Heart left ventricle (tissue), 16 donors: ENCODE measurements around the gene NDOR1. TPM values are rescaled to one million over a fixed set of nuclear protein-coding genes. Genes with fewer than 3 reads are reported as not detected.

Source experiments
- ATAC-seq, 4 donors: fragments of 200-7000 bp; cut with Tn5 transposase; one replicate each; pipeline ENCODE4 v1.9.1; 2020 to 2022; ENCODE audit warnings: moderate library complexity in 4 of 4, mild to moderate bottlenecking in 3 of 4, moderate number of reproducible peaks in 1 of 4
- DNase-seq, 5 donors: peaks; one replicate each; pipeline ENCODE4 v3.0.0-alpha.2; 2020
- H3K27ac ChIP-seq, 12 donors: fragments of 200-600 bp; sonication (generic) in 4 of 12; one replicate each; pipeline versions ENCODE4 v1.5.0 to v1.8.0; 2016 to 2022; ENCODE audit warnings: mild to moderate bottlenecking in 2 of 12
- H3K27me3 ChIP-seq, 9 donors: fragments of 200-600 bp; sonication (generic) in 2 of 9; one replicate each; pipeline versions ENCODE4 v1.5.1 to v1.8.0; 2016 to 2022; ENCODE audit warnings: mild to moderate bottlenecking in 3 of 9
- H3K36me3 ChIP-seq, 9 donors: fragments of 200-600 bp; sonication (generic) in 2 of 9; one replicate each; pipeline versions ENCODE4 v1.5.0 to v1.8.0; 2018 to 2022; ENCODE audit warnings: mild to moderate bottlenecking in 2 of 9
- H3K4me1 ChIP-seq, 12 donors: fragments of 200-600 bp; sonication (generic) in 4 of 12; one replicate each; pipeline versions ENCODE4 v1.5.0 to v1.8.0; 2016 to 2022; ENCODE audit warnings: mild to moderate bottlenecking in 3 of 12
- H3K4me3 ChIP-seq, 12 donors: fragments of 200-600 bp; sonication (generic) in 4 of 12; one replicate each; pipeline versions ENCODE4 v1.5.0 to v1.8.0; 2017 to 2022; ENCODE audit warnings: mild to moderate bottlenecking in 9 of 12, moderate library complexity in 4 of 12
- H3K9me3 ChIP-seq, 12 donors: fragments of 200-600 bp; sonication (generic) in 4 of 12; one replicate each; pipeline versions ENCODE4 v1.5.0 to v1.8.0; 2016 to 2022; ENCODE audit warnings: mild to moderate bottlenecking in 1 of 12
- POLR2A ChIP-seq, 2 donors: fragments of 450-650 bp; IDR thresholded peaks; one replicate each; pipeline ENCODE4 v1.6.1; 2017; ENCODE audit warnings: antibody characterized with exemption in 2 of 2, mild to moderate bottlenecking in 2 of 2, moderate library complexity in 2 of 2
- WGBS, 4 donors: extraction: QIAGEN DNeasy Blood & Tissue Kit in 2 of 4; methylation state at CpG; one replicate each; pipeline versions ENCODE4 v1.1.5 to v1.1.7; 2013 to 2018; 5-methylcytosine and 5-hydroxymethylcytosine counted together
- intact Hi-C, 10 donors: fragments of 100-400 bp; cut with DNase I; formaldehyde crosslinking; loops; one replicate each; pipeline versions ENCODE4 v1.11.1 to v1.14.2; 2022
- polyA plus RNA-seq, 2 donors: library from polyadenylated mRNA; stranded (reverse); fragments of 200-250 nt; gene quantifications; one replicate each; pipeline ENCODE4 v1.2.3, GENCODE V29; 2013
- total RNA-seq, 9 donors: library from RNA; depleted of rRNA in 2 of 9; stranded (reverse); fragments of >200 nt in 2 of 9; fragmentation: NEBNext Ultra II Directional in 3 of 9; extraction: Animal tissue kit (Norgen Biotek cat#: 25700) in 3 of 9; gene quantifications; one replicate each; pipeline versions ENCODE4 v1.1.0 to v1.2.4, GENCODE V29; 2016 to 2023
- TF ChIP-seq, protein P1 (sequence below), 12 donors: fragments of 200-600 bp; sonication (generic) in 4 of 12; IDR thresholded peaks; one replicate each; pipeline versions ENCODE4 v1.5.0 to v1.8.0; 2018 to 2022; ENCODE audit warnings: antibody characterized with exemption in 12 of 12, mild to moderate bottlenecking in 5 of 12
- donor health status: ischemic (EF 13 %, LVEDD 7.1; RV severe dilation, severe dysfunction).
- donor health status: healthy with polysubstance abuse.
- donor health status: DM: no; HTN: yes; CAD: no.
- donor health status: DM: no; HTN: no; CAD: no.
- donor health status: ischemic (EF 25% LVEDD 6.9; RV normal size, moderate dysfunction).
- donor health status: ischemic (EF 25% LVEDD 5.7; RV mildly dilated, moderate dysfunction).
- donor health status: healthy.
- donor health status: DM: yes; HTN: yes; CAD: no.
- donor health status: ischemic (EF 35%, LVEDD 5.7; RV mildly dilated, moderate dysfunction).
- donor health status: nonischemic (EF 11% LVEDD 7.7; RV severe dilation, severe dysfunction).
- donor health status: DM: yes; HTN: yes; CAD: no.
- donor health status: PGD.
- donor health status: ischemic (EF 29% LVEDD 5.4; RV normal size, mild dysfunction).
- donor health status: nonischemic (EF 23%, LVEDD 6.1; RV moderate dilation, normal function).

The NDOR1 gene
- total and polyA plus RNA-seq, 11 donors, result 4.5 to 9.6 (median 6.2) TPM

DNA sequence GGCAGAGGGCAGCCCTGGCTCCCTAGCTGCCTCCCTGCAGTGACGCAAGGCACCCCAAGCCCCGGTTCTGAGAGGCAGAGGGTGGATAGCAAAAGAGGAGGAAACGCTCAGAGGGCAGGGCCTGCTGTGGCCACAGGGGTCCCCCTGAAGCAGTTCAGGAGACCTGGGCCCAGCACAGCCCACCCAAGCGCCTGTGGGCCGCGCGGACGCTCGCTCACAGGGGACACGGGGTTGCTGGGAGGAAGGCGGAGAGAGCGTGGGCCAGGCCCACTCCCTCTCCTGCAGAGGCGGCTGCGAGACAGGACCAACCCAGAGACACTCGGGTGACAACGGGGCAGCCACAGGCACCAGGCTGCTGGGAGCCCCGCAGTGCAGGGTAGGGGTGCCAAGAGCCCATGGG, 25.7 kb upstream of the NDOR1 start:
- Histone ChIP-seq H3K4me1 (peaks cover 0 to 4% (median 0%) of the 10 kb centered on the region in 12 donors), H3K27ac (no peak overlapping the region), H3K36me3 (peaks cover 0 to 76% (median 60%) of the 10 kb centered on the region in 9 donors), H3K9me3 (no peaks in the 10 kb centered on the region), H3K27me3 (no peaks in the 10 kb centered on the region), H3K4me3 (no peak overlapping the region)
- WGBS, 4 donors, result 93 to 96% (median 95%) methylated on average over 12 to 17 of the region's 17 CpGs
- intact Hi-C loops, result loop anchor here in 4 of 10 donors (10.0 kb wide), 2 partner anchors 55 to 65 kb away; partner anchors contain the start of gene DPP7 (in 1 of the 4)
- ATAC-seq (peak in 1 of 4 donors; percentile 7), DNase-seq (no peak)
- TF ChIP-seq, protein P1, sequence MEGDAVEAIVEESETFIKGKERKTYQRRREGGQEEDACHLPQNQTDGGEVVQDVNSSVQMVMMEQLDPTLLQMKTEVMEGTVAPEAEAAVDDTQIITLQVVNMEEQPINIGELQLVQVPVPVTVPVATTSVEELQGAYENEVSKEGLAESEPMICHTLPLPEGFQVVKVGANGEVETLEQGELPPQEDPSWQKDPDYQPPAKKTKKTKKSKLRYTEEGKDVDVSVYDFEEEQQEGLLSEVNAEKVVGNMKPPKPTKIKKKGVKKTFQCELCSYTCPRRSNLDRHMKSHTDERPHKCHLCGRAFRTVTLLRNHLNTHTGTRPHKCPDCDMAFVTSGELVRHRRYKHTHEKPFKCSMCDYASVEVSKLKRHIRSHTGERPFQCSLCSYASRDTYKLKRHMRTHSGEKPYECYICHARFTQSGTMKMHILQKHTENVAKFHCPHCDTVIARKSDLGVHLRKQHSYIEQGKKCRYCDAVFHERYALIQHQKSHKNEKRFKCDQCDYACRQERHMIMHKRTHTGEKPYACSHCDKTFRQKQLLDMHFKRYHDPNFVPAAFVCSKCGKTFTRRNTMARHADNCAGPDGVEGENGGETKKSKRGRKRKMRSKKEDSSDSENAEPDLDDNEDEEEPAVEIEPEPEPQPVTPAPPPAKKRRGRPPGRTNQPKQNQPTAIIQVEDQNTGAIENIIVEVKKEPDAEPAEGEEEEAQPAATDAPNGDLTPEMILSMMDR (IDR thresholded peaks at IDR 0.05), result no peak

DNA sequence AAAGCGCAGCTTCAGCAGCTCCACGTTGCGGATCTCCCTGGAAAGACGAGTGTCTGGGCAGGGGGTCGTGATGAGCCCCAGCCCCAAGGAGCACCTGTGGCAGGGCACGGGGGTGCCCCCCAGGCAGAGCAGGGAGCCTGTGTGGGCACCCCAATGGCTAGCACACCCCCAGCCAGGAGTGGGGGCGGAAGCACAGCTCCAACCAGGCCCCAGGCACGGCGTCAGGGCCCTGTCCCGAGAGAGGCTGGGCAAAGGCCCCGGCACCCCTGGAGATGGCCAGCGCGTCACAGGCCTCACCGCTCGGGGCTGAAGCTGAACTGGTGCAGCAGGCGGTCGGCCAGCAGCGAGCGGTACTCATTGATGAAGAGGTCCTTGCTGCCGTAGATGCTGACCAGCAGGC, 25.0 kb upstream of the NDOR1 start:
- Histone ChIP-seq H3K36me3 (peaks cover 0 to 84% (median 62%) of the 10 kb centered on the region in 9 donors), H3K27ac (no peak overlapping the region), H3K4me3 (no peak overlapping the region), H3K27me3 (no peaks in the 10 kb centered on the region), H3K4me1 (peaks cover 0 to 9% (median 0%) of the 10 kb centered on the region in 12 donors), H3K9me3 (no peaks in the 10 kb centered on the region)
- 91 to 96% (median 94%) methylated on average over 6 to 20 of the region's 20 CpGs for WGBS, 4 donors
- TF ChIP-seq, protein P1 (IDR thresholded peaks at IDR 0.05), result no peak
- TF ChIP-seq POLR2A (IDR thresholded peaks at IDR 0.05), result no peak
- ATAC-seq (no peak), DNase-seq (no peak)
- intact Hi-C loops, result loop anchor here in 4 of 10 donors (10.0 kb wide), 2 partner anchors 56 to 66 kb away; partner anchors contain the start of gene DPP7 (in 1 of the 4)

DNA sequence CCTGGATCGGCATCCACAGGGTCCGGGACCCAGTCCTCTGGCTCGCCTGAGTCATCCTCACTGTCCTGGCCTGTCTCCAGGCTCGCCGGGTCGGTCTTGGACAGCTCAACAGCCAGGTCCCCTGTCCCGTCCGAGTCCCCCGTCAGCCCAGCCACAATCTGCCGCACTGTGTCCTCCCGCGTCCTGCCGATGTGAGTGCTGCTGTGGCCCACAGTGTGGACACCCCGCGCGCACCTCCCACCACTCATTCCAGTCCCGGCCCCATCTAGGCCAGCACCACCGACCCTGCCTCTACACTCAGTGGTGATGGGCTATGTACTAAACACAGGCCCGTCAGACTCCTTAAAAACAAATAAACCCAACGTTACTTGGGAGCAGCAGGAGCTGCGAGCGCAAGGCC, 23.8 kb upstream of the NDOR1 start:
- H3K9me3 ChIP-seq, result no peaks in the 10 kb centered on the region
- H3K27ac ChIP-seq, result no peak overlapping the region
- intact Hi-C loops, result loop anchor here in 4 of 10 donors (10.0 kb wide), 2 partner anchors 57 to 67 kb away; partner anchors contain the start of gene DPP7 (in 1 of the 4)
- H3K4me3 ChIP-seq, result no peak overlapping the region
- DNase-seq, result no peak
- 90 to 96% (median 95%) methylated on average over 21 to 22 of the region's 22 CpGs for WGBS, 4 donors
- H3K4me1 ChIP-seq, result peaks cover 0 to 21% (median 7%) of the 10 kb centered on the region in 12 donors
- H3K36me3 ChIP-seq, result peaks cover 0 to 94% (median 68%) of the 10 kb centered on the region in 9 donors
- H3K27me3 ChIP-seq, result no peaks in the 10 kb centered on the region
- TF ChIP-seq POLR2A (IDR thresholded peaks at IDR 0.05), result no peak
- TF ChIP-seq, protein P1 (IDR thresholded peaks at IDR 0.05), result no peak
- no peak for ATAC-seq

GRCh38 chr9:137182836-137183235, 22.7 kb upstream of the NDOR1 start:
- ATAC-seq (no peak), DNase-seq (no peak)
- H3K4me3 ChIP-seq, result no peak overlapping the region
- no peaks in the 10 kb centered on the region for H3K9me3 ChIP-seq
- no peak overlapping the region for H3K27ac ChIP-seq
- no peaks in the 10 kb centered on the region for H3K27me3 ChIP-seq
- 86 to 96% (median 92%) methylated on average over 12 to 17 of the region's 17 CpGs for WGBS, 4 donors
- intact Hi-C loops, result loop anchor here in 4 of 10 donors (10.0 kb wide), 2 partner anchors 58 to 68 kb away; partner anchors contain the start of gene DPP7 (in 1 of the 4)
- TF ChIP-seq, protein P1 (IDR thresholded peaks at IDR 0.05), result no peak
- TF ChIP-seq POLR2A (IDR thresholded peaks at IDR 0.05), result no peak
- H3K36me3 ChIP-seq, result peaks cover 0 to 87% (median 64%) of the 10 kb centered on the region in 9 donors
- peaks cover 7 to 33% (median 19%) of the 10 kb centered on the region in 12 donors for H3K4me1 ChIP-seq
